HG02884 (cell line): ENCODE data around the gene TMEM259.

ENCODE experiments used
- ATAC-seq: cut with Tn5 transposase; IDR thresholded peaks from one replicate; pipeline ENCODE4 v1.9.1; 2021; ENCODE audit warnings: mild to moderate bottlenecking, moderate library complexity; ENCODE audit not compliant: unreplicated experiment

TMEM259 gene

GRCh38 chr19:1004803-1005664 lies 15.9 kb downstream of the TMEM259 start:
- ATAC-seq: no peak

- ATAC-seq: no peak
Measured at GRCh38 chr19:1004204-1004802, 16.6 kb downstream of the TMEM259 start.

- ATAC-seq: no peak
Measured at GRCh38 chr19:1003283-1003682, 17.6 kb downstream of the TMEM259 start.

GRCh38 chr19:1002600-1002999 lies 18.3 kb downstream of the TMEM259 start:
- no peak for ATAC-seq

- no peak for ATAC-seq
Measured at GRCh38 chr19:1001538-1002166, 19.3 kb downstream of the TMEM259 start.

- no peak for ATAC-seq
Measured at GRCh38 chr19:1000591-1001537, 20.1 kb downstream of the TMEM259 start.

GRCh38 chr19:1000095-1000494 lies 20.8 kb downstream of the TMEM259 start, which contains the start of gene GRIN3B:
TSS of gene GRIN3B (plus strand) at chr19:1000419. CDS start at chr19:1000438, 19 bp downstream.
- no peak for ATAC-seq

GRCh38 chr19:999379-999719 lies 21.6 kb downstream of the TMEM259 start:
- ATAC-seq: no peak

- ATAC-seq: no peak
Measured at GRCh38 chr19:998064-998463, 22.9 kb downstream of the TMEM259 start.

GRCh38 chr19:996051-996838 lies 24.7 kb downstream of the TMEM259 start:
- ATAC-seq: no peak

GRCh38 chr19:995051-995827 lies 25.7 kb downstream of the TMEM259 start:
- ATAC-seq: no peak

GRCh38 chr19:994516-994915 lies 26.4 kb downstream of the TMEM259 start:
- ATAC-seq: no peak

GRCh38 chr19:993831-994393 lies 27.0 kb downstream of the TMEM259 start:
- ATAC-seq: no peak

GRCh38 chr19:993361-993830 lies 27.5 kb downstream of the TMEM259 start:
- ATAC-seq: no peak

GRCh38 chr19:992670-993055 lies 28.3 kb downstream of the TMEM259 start:
- ATAC-seq: no peak

- no peak for ATAC-seq
Measured at GRCh38 chr19:991932-992669, 28.8 kb downstream of the TMEM259 start.

GRCh38 chr19:991174-991931 lies 29.6 kb downstream of the TMEM259 start:
- no peak for ATAC-seq
